PC-3 (cell line): Measurements from ENCODE around the gene CTBP2.

ENCODE experiments used
- CTCF ChIP-seq: fragments of 300-600 bp; sonication (generic); conservative IDR thresholded peaks from 2 replicates; pipeline ENCODE4 v1.5.1; 2017; ENCODE audit warnings: antibody characterized with exemption, low read depth, mild to moderate bottlenecking, low read length
- EZH2 ChIP-seq: fragments of 300-600 bp; sonication (generic); IDR thresholded peaks from one replicate; pipeline ENCODE4 v1.6.1; 2017; ENCODE audit warnings: antibody characterized with exemption, mild to moderate bottlenecking, low read length; ENCODE audit not compliant: unreplicated experiment
- EZH2phosphoT487 ChIP-seq: fragments of 300-600 bp; sonication (generic); IDR thresholded peaks from 2 replicates; pipeline ENCODE4 v1.6.1; 2018; ENCODE audit warnings: mild to moderate bottlenecking, antibody characterized with exemption, low read length, borderline replicate concordance

- TF ChIP-seq CTCF (no peak), EZH2 (no peak), EZH2phosphoT487 (no peak)
These were observed 147.4 kb downstream of the CTBP2 start for GRCh38 chr10:125012851-125013528.
